Uterus (tissue), 4 donors: ENCODE results near the gene SPATA31D4. TPM values are rescaled to one million over a fixed set of nuclear protein-coding genes. Genes with fewer than 3 reads are reported as not detected.
"Not testable (repeated sequence)": the region's sequence is repeated elsewhere in the genome, so short reads cannot be mapped to it uniquely, and the experiment has no call there.

ENCODE experiments used
- DNase-seq, 2 donors: peaks; one replicate each; pipeline ENCODE4 v3.0.0-alpha.2; 2019 to 2020
- H3K27ac ChIP-seq, 2 donors: fragments of 200-600 bp; sonication (generic); 1 replicate in 1 of 2; 2 replicates in 1 of 2; pipeline ENCODE4 v1.5.1; 2016 to 2018
- H3K27me3 ChIP-seq, 2 donors: fragments of 200-600 bp; sonication (generic); one replicate each; pipeline ENCODE4 v1.5.1; 2018 to 2019; ENCODE audit warnings: control low read depth in 1 of 2
- H3K36me3 ChIP-seq, 2 donors: fragments of 200-600 bp; sonication (generic); one replicate each; pipeline ENCODE4 v1.5.1; 2019; ENCODE audit warnings: control low read depth in 1 of 2
- H3K4me1 ChIP-seq, 2 donors: fragments of 200-600 bp; sonication (generic); one replicate each; pipeline ENCODE4 v1.5.1; 2018 to 2019; ENCODE audit warnings: control low read depth in 1 of 2
- H3K4me3 ChIP-seq, 2 donors: fragments of 200-600 bp; sonication (generic); 1 replicate in 1 of 2; 2 replicates in 1 of 2; pipeline ENCODE4 v1.5.1; 2018 to 2019; ENCODE audit warnings: mild to moderate bottlenecking in 1 of 2
- H3K9me3 ChIP-seq, 2 donors: fragments of 200-600 bp; sonication (generic); one replicate each; pipeline ENCODE4 v1.5.1; 2019; ENCODE audit warnings: control low read depth in 1 of 2
- CTCF ChIP-seq, 4 experiments: fragments of 200-600 bp in 2 of 4; fragments of 450-650 bp in 2 of 4; sonication (generic) in 2 of 4; IDR thresholded peaks; one replicate each; pipeline ENCODE4 v1.5.1; 2016 to 2019; ENCODE audit warnings: antibody characterized with exemption in 4 of 4, mild to moderate bottlenecking in 2 of 4, moderate library complexity in 1 of 4
- POLR2A ChIP-seq, 2 donors: fragments of 450-650 bp; IDR thresholded peaks; one replicate each; pipeline ENCODE4 v1.6.1; 2016; ENCODE audit warnings: antibody characterized with exemption in 2 of 2, mild to moderate bottlenecking in 1 of 2, moderate library complexity in 1 of 2
- intact Hi-C: fragments of 100-400 bp; cut with DNase I; formaldehyde crosslinking; loops from one replicate; pipeline ENCODE4 v1.15.1; 2023; ENCODE audit warnings: low total_unique reads
- total RNA-seq, 4 donors: library from RNA; depleted of rRNA in 3 of 4; stranded (reverse); fragments of >200 nt in 3 of 4; gene quantifications; one replicate each; pipeline versions ENCODE4 v1.1.0 to v1.2.4, GENCODE V29; 2014 to 2023
- donor health status: DM: yes; HTN: yes; CAD: no.

SPATA31D4 gene
- total RNA-seq, 4 donors from 2014 or later: not detected

DNA sequence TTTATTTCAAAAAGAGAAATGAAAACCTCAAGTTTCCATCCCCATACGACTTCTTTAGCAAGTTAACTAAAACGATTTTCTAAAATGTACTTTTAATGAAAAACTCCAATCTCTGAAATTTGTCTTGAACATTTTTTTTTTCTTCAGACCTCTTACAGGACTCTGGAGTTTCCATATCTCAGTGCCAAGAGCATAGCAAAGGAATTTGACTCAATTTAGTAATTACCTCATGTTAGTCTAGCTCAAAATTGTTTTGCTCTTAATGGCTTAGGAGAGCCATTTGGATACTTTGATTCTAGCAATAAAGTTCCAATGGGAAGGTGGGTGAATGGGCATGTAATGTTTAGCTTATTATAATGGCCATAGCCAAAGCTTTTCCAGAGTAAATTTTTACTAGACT lies 26.0 kb upstream of the SPATA31D4 start:
- Histone ChIP-seq H3K9me3 (no peaks in the 10 kb centered on the region), H3K27ac (no peak overlapping the region)

DNA sequence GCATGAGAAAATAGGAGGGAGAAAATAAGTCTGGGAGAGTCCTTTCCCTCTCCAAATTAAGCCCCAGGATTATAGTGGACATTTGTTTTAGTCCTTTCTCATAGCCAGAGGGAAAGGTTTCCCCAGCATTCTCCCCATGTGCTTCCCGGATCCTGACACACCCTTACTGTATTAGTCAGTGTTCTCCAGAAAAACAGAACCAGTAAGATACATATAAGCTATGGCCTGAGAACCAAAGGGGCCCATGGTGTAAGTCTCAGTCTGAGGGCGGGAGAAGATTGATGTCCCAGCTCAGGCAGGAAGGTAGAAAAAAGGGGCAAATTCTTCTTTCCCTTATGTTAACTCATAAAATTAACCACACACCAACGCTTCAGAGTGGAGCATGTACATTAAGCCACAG lies 25.6 kb upstream of the SPATA31D4 start:
- Histone ChIP-seq H3K4me1 (no peaks in the 10 kb centered on the region), H3K27ac (no peak overlapping the region), H3K4me3 (no peak overlapping the region), H3K9me3 (no peaks in the 10 kb centered on the region), H3K27me3 (no peaks in the 10 kb centered on the region), H3K36me3 (no peaks in the 10 kb centered on the region)
- intact Hi-C loops: no loop called here
- TF ChIP-seq CTCF (IDR thresholded peaks at IDR 0.05) (no peak), POLR2A (IDR thresholded peaks at IDR 0.05) (no peak)
- no peak for DNase-seq

More for the DNA sequence above, 26.0 kb upstream of the SPATA31D4 start:
- H3K4me1 ChIP-seq: no peaks in the 10 kb centered on the region
- TF ChIP-seq POLR2A (IDR thresholded peaks at IDR 0.05) (no peak), CTCF (IDR thresholded peaks at IDR 0.05) (no peak)
- H3K27me3 ChIP-seq: no peaks in the 10 kb centered on the region
- H3K36me3 ChIP-seq: no peaks in the 10 kb centered on the region
- intact Hi-C loops: no loop called here
- no peak for DNase-seq
- H3K4me3 ChIP-seq: no peak overlapping the region

DNA sequence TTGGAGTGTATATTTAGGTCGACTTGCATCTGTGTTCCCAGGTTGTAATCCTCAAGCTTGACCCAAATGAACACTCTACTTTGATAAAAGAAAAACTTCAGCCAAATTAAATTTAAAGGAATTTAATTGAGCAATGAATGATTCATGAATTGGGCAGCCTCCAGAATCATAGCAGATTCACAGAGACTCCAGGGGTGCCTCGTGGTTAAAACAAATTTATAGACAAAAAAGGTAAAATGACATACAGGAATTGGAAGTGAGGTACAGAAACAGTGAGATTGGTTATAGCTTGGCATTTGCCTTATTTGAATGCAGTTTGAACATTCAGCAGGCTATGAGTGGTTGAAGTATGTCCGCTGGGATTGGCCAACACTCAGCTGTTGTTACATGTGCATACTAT lies 21.6 kb upstream of the SPATA31D4 start:
- Histone ChIP-seq H3K27ac (no peak overlapping the region), H3K9me3 (no peaks in the 10 kb centered on the region), H3K4me3 (no peak overlapping the region), H3K36me3 (no peaks in the 10 kb centered on the region), H3K4me1 (no peaks in the 10 kb centered on the region), H3K27me3 (no peaks in the 10 kb centered on the region)
- TF ChIP-seq CTCF (IDR thresholded peaks at IDR 0.05): no peak
- no peak for TF ChIP-seq POLR2A (IDR thresholded peaks at IDR 0.05)
- intact Hi-C loops: no loop called here
- DNase-seq: no peak

- H3K27ac ChIP-seq: no peak overlapping the region
- H3K27me3 ChIP-seq: no peaks in the 10 kb centered on the region
- H3K4me3 ChIP-seq: no peak overlapping the region
- no peaks in the 10 kb centered on the region for H3K9me3 ChIP-seq
- H3K36me3 ChIP-seq: no peaks in the 10 kb centered on the region
- intact Hi-C loops: no loop called here
- TF ChIP-seq CTCF (IDR thresholded peaks at IDR 0.05): no peak
- TF ChIP-seq POLR2A (IDR thresholded peaks at IDR 0.05): no peak
- H3K4me1 ChIP-seq: no peaks in the 10 kb centered on the region
- DNase-seq: no peak
Observed at GRCh38 chr9:81912135-81912534, 16.1 kb upstream of the SPATA31D4 start.

- Histone ChIP-seq H3K27me3 (no peaks in the 10 kb centered on the region), H3K36me3 (no peaks in the 10 kb centered on the region), H3K9me3 (no peaks in the 10 kb centered on the region), H3K4me3 (no peak overlapping the region), H3K27ac (no peak overlapping the region), H3K4me1 (no peaks in the 10 kb centered on the region)
- no peak for DNase-seq
- intact Hi-C loops: no loop called here
- TF ChIP-seq CTCF (IDR thresholded peaks at IDR 0.05): no peak
- no peak for TF ChIP-seq POLR2A (IDR thresholded peaks at IDR 0.05)
Observed at GRCh38 chr9:81915801-81916505, 12.3 kb upstream of the SPATA31D4 start.

- not testable (repeated sequence) for H3K27ac ChIP-seq, H3K4me1 ChIP-seq
Observed at GRCh38 chr9:81918507-81918906, 9.7 kb upstream of the SPATA31D4 start.

DNA sequence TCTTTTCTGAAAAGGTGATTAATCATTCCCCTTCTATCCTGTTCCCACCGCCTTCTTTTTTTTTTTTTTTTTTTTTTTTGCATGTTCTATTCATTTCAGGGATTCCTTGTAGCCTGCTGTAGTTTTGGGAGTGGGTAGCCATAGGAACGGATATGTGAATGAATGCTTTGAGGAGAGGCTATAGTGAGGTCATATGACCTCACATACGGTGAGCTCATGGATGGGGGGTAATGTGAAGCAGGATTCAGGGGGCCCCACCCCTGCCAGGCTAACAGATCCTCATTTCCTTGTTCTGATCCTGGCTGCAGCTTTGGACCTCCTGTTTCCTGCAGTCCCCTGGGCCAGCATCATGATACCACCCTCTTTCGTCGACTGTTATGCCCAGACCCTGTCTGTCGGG lies 1.9 kb downstream of the SPATA31D4 start:
- H3K9me3 ChIP-seq, H3K4me3 ChIP-seq, H3K4me1 ChIP-seq, intact Hi-C loops, H3K27ac ChIP-seq, H3K36me3 ChIP-seq, DNase-seq, H3K27me3 ChIP-seq: not testable (repeated sequence)

More at GRCh38 chr9:81918507-81918906, 9.7 kb upstream of the SPATA31D4 start:
- H3K27me3 ChIP-seq, intact Hi-C loops, H3K9me3 ChIP-seq, H3K36me3 ChIP-seq, DNase-seq, H3K4me3 ChIP-seq: not testable (repeated sequence)

GRCh38 chr9:81933547-81933946 lies 5.3 kb downstream of the SPATA31D4 start:
- H3K4me1 ChIP-seq, intact Hi-C loops, DNase-seq, H3K4me3 ChIP-seq, H3K27ac ChIP-seq, H3K27me3 ChIP-seq, H3K9me3 ChIP-seq, H3K36me3 ChIP-seq: not testable (repeated sequence)
